Chondrocyte (in vitro differentiated cells): ENCODE data around the gene CCNDBP1. TPM values are rescaled to one million over a fixed set of nuclear protein-coding genes. Genes with fewer than 3 reads are reported as not detected.
A peak's percentile ranks its signal among the peaks of the same experiment; 100 is the strongest.
"Not testable (repeated sequence)": the region's sequence is repeated elsewhere in the genome, so short reads cannot be mapped to it uniquely, and the experiment has no call there.

Experiments used
- DNase-seq: peaks from one replicate; pipeline ENCODE4 v3.0.0; 2021; ENCODE audit warnings: mixed read lengths, low spot score
- H3K27ac Mint-ChIP-seq: one replicate; pipeline ENCODE4 v1.8.0; 2021; ENCODE audit warnings: mild to moderate bottlenecking, moderate library complexity, mixed read lengths; ENCODE audit not compliant: unreplicated experiment
- H3K27me3 Mint-ChIP-seq: 2 replicates; pipeline ENCODE4 v1.8.0; 2021; ENCODE audit warnings: low read depth, mixed read lengths
- H3K36me3 Mint-ChIP-seq: 2 replicates; pipeline ENCODE4 v1.8.0; 2021; ENCODE audit warnings: low read depth, mixed read lengths
- H3K4me1 Mint-ChIP-seq: 2 replicates; pipeline ENCODE4 v1.8.0; 2021; ENCODE audit warnings: low read depth, mild to moderate bottlenecking, mixed read lengths
- H3K4me3 Mint-ChIP-seq: one replicate; pipeline ENCODE4 v1.8.0; 2021; ENCODE audit warnings: mild to moderate bottlenecking, moderate library complexity, mixed read lengths; ENCODE audit not compliant: unreplicated experiment
- H3K9me3 Mint-ChIP-seq: 2 replicates; pipeline ENCODE4 v1.8.0; 2021; ENCODE audit warnings: low read depth, mixed read lengths
- total RNA-seq: library from RNA; stranded (reverse); gene quantifications from 3 replicates; pipeline ENCODE4 v1.2.1, GENCODE V29; 2021
- TF ChIP-seq, protein P1 (sequence below): fragments of 200-600 bp; sonication (generic); IDR thresholded peaks from 2 replicates; pipeline ENCODE4 v1.5.0; 2021; ENCODE audit warnings: antibody characterized with exemption, mild to moderate bottlenecking, moderate library complexity

CCNDBP1 gene
- total RNA-seq, 1 donor from 2014 or later = 40.1 TPM

DNA sequence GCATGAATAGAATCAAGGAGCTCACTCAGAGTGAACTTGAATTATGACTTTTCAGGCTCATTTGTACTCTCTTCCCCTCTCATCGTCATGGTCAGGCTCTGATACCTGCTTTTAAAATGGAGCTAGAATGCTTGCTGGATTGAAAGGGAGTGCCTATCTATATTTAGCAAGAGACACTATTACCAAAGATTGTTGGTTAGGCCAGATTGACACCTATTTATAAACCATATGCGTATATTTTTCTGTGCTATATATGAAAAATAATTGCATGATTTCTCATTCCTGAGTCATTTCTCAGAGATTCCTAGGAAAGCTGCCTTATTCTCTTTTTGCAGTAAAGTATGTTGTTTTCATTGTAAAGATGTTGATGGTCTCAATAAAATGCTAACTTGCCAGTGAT lies 9.6 kb downstream of the CCNDBP1 start:
- Mint-ChIP-seq H3K4me3 (no peak overlapping the region), H3K27me3 (no peaks in the 10 kb centered on the region), H3K36me3 (peaks cover 29% of the 10 kb centered on the region), H3K9me3 (peaks cover 7% of the 10 kb centered on the region), H3K27ac (peak overlapping the region; percentile 14), H3K4me1 (peaks cover 14% of the 10 kb centered on the region)
- TF ChIP-seq, protein P1, sequence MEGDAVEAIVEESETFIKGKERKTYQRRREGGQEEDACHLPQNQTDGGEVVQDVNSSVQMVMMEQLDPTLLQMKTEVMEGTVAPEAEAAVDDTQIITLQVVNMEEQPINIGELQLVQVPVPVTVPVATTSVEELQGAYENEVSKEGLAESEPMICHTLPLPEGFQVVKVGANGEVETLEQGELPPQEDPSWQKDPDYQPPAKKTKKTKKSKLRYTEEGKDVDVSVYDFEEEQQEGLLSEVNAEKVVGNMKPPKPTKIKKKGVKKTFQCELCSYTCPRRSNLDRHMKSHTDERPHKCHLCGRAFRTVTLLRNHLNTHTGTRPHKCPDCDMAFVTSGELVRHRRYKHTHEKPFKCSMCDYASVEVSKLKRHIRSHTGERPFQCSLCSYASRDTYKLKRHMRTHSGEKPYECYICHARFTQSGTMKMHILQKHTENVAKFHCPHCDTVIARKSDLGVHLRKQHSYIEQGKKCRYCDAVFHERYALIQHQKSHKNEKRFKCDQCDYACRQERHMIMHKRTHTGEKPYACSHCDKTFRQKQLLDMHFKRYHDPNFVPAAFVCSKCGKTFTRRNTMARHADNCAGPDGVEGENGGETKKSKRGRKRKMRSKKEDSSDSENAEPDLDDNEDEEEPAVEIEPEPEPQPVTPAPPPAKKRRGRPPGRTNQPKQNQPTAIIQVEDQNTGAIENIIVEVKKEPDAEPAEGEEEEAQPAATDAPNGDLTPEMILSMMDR = no peak
- no peak for DNase-seq

DNA sequence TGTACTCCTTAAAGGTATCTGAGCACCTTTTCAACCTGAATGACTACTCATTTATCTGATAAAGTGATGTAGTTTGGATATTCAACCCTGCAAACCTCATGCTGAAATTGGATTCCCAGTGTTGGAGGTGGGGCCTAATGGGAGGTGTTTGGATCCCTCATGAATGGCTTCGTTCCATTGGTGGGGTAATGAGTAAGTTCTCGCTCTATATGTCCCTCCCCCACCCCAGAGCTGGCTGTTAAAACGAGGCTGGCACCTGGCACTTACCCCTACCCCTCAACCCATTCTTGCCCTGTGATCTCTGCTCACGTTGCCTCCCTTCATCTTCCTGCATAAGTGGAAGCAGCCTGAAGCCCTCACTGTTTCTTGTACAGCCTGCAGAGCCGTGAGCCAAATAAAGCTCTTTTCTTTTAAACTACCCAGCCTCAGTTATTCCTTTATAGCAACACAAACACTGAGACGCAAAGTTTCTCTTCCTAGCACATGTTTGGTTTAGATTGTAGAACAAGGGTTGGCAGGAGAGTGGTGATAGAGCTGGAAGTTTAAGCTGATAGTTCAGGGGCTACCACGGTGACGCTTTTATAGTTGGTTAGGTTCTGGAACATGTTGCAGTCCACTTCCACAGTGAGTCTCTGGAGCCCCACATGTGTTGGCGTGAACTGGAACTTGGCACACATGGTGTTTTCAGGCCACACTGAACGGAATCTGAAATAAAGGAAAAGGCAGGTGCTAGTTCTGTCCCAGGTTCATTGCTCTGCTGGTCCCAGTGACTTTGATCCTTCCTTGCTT lies 11.8 kb downstream of the CCNDBP1 start:
- Mint-ChIP-seq H3K4me3 (no peak overlapping the region), H3K27me3 (peaks cover under 1% of the 10 kb centered on the region)
- TF ChIP-seq, protein P1 = no peak

DNA sequence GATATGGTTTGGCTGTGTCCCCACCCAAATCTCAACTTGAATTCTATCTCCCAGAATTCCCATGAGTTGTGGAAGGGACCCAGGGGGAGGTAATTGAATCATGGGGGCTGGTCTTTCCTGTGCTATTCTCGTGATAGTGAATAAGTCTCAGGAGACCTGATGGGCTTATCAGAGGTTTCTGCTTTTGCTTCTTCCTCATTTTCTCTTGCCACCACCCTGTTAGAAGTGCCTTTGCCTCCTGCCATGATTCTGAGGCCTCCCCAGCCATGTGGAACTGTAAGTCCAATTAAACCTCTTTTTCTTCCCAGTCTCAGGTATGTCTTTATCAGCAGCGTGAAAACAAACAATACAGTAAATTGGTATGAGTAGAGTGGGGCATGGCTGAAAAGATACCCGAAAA lies 12.6 kb downstream of the CCNDBP1 start:
- not testable (repeated sequence) for DNase-seq, H3K4me3 Mint-ChIP-seq, H3K27ac Mint-ChIP-seq, H3K27me3 Mint-ChIP-seq, H3K4me1 Mint-ChIP-seq, H3K9me3 Mint-ChIP-seq
- H3K36me3 Mint-ChIP-seq = peaks cover 16% of the 10 kb centered on the region

More for the DNA sequence above, 11.8 kb downstream of the CCNDBP1 start:
- Mint-ChIP-seq H3K9me3 (peaks cover 7% of the 10 kb centered on the region), H3K36me3 (peaks cover 19% of the 10 kb centered on the region), H3K27ac (no peak overlapping the region), H3K4me1 (peaks cover 9% of the 10 kb centered on the region)
- no peak for DNase-seq

DNA sequence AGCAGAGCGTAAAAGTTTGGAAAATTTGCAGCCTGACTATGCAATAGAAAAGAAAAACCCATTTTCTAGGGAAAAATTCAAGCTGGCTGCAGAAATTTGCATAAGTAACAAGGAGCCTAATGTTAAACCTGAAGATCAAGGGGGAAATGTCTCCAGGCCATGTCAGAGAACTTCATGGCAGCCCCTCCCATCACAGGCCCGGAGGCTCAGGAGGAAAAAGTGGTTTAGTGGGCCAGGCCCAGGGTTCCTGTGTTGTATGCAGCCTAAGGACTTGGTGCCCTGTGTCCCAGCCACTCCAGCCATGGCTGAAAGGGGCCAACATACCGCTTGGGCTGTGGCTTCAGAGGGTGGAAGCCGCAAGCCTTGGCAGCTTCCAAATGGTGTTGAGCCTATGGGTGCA lies 13.4 kb downstream of the CCNDBP1 start:
- not testable (repeated sequence) for H3K27me3 Mint-ChIP-seq, H3K4me3 Mint-ChIP-seq, H3K4me1 Mint-ChIP-seq, H3K9me3 Mint-ChIP-seq, H3K27ac Mint-ChIP-seq, DNase-seq
- peaks cover 13% of the 10 kb centered on the region for H3K36me3 Mint-ChIP-seq

DNA sequence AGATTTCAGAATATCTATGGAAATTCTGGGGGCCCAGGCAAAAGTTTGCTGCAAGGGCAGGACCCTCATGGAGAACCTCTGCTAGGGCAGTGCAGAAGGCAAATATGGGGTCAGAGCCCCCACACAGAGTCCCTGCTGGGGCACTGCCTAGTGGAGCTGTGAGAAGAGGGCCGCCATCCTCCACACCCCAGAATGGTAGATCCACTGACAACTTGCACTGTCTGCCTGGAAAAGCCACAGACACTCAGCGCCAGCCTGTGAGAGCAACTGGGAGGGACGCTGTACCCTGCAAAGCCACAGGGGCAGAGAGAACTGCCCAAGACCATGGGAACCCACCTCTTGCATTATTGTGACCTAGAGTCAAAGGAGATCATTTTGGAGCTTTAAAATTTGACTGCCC lies 13.8 kb downstream of the CCNDBP1 start:
- peaks cover 10% of the 10 kb centered on the region for H3K27me3 Mint-ChIP-seq
- TF ChIP-seq, protein P1 = no peak
- DNase-seq = peak; percentile 58
- peaks cover 13% of the 10 kb centered on the region for H3K36me3 Mint-ChIP-seq
- no peak overlapping the region for H3K4me3 Mint-ChIP-seq
- peaks cover 9% of the 10 kb centered on the region for H3K4me1 Mint-ChIP-seq
- peaks cover 7% of the 10 kb centered on the region for H3K9me3 Mint-ChIP-seq
- H3K27ac Mint-ChIP-seq = no peak overlapping the region

DNA sequence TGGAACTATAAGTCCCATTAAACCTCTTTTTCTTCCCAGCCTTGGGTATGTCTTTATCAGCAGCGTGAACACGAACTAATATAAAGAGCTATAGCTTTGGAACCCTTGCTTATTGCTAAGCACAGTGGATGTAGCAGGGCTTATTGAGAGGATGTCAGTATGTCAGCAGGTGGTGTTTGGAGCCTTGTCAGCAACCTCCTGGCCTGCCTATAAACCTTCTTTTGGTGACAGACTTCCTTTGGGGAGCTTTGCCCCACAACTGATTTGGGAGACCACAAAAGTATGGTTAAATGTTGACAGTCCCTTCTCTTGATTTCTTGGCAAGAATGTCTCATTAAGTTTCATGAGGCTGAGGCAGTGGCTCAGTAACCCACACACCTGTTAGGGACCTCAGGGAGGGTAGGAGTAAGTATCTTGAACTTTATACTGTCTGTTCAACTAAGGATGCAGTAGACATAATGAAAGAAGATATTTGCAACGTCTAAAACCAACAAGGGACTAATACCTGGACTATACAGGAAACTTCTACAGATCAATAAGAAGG lies 14.8 kb downstream of the CCNDBP1 start:
- Mint-ChIP-seq H3K27ac (no peak overlapping the region), H3K4me1 (peaks cover 6% of the 10 kb centered on the region), H3K36me3 (peaks cover 13% of the 10 kb centered on the region), H3K4me3 (no peak overlapping the region), H3K9me3 (peaks cover 7% of the 10 kb centered on the region), H3K27me3 (peaks cover 13% of the 10 kb centered on the region)
- TF ChIP-seq, protein P1 = no peak
- no peak for DNase-seq
